Gastrocnemius medialis (tissue), 4 donors: ENCODE measurements around the gene KMT2A. TPM values are rescaled to one million over a fixed set of nuclear protein-coding genes. Genes with fewer than 3 reads are reported as not detected.

Experiments
- ATAC-seq, 2 donors: fragments of 150-250 bp; one replicate each; pipeline ENCODE4 v1.9.1; 2016
- DNase-seq, 2 donors: peaks; one replicate each; pipeline ENCODE4 v3.0.0-alpha.2; 2019
- H3K27ac ChIP-seq, 4 donors: fragments of 200-600 bp; sonication (generic); 1 replicate in 1 of 4; 2 replicates in 3 of 4; pipeline ENCODE4 v1.5.1; 2016 to 2018; ENCODE audit warnings: mild to moderate bottlenecking in 2 of 4, moderate library complexity in 1 of 4
- H3K27me3 ChIP-seq, 3 donors: fragments of 200-600 bp; sonication (generic) in 2 of 3; 1 replicate in 1 of 3; 2 replicates in 2 of 3; pipeline versions ENCODE4 v1.5.1 to v1.6.0; 2016 to 2019; ENCODE audit warnings: mild to moderate bottlenecking in 1 of 3, moderate library complexity in 1 of 3
- H3K36me3 ChIP-seq, 2 donors: fragments of 200-600 bp; sonication (generic) in 1 of 2; one replicate each; pipeline ENCODE4 v1.5.1; 2017 to 2018
- H3K4me1 ChIP-seq, 2 donors: fragments of 200-600 bp; sonication (generic) in 1 of 2; one replicate each; pipeline ENCODE4 v1.5.1; 2016 to 2017; ENCODE audit warnings: mild to moderate bottlenecking in 2 of 2
- H3K4me3 ChIP-seq, 4 donors: fragments of 200-600 bp; sonication (generic) in 3 of 4; 1 replicate in 1 of 4; 2 replicates in 3 of 4; pipeline ENCODE4 v1.5.1; 2016 to 2019; ENCODE audit warnings: mild to moderate bottlenecking in 2 of 4
- H3K9me3 ChIP-seq, 3 donors: fragments of 200-600 bp; sonication (generic) in 2 of 3; 1 replicate in 1 of 3; 2 replicates in 2 of 3; pipeline ENCODE4 v1.5.1; 2016 to 2019
- POLR2A ChIP-seq, 2 donors: fragments of 450-650 bp; IDR thresholded peaks; one replicate each; pipeline ENCODE4 v1.6.1; 2017; ENCODE audit warnings: antibody characterized with exemption in 2 of 2, mild to moderate bottlenecking in 2 of 2, moderate library complexity in 2 of 2
- in situ Hi-C, 4 donors: fragments of 200-750 bp; cut with MboI; loops; one replicate each; pipeline versions ENCODE4 v1.15.0 to v1.8.0; 2017; ENCODE audit warnings: low sequenced_read_pairs in 4 of 4
- intact Hi-C: fragments of 100-400 bp; cut with DNase I; formaldehyde crosslinking; loops from one replicate; pipeline ENCODE4 v1.15.1; 2023; ENCODE audit warnings: low total_unique reads
- total RNA-seq, 4 donors: library from RNA; depleted of rRNA; stranded (reverse); fragments of >200 nt; gene quantifications; one replicate each; pipeline versions ENCODE4 v1.1.0 to v1.2.3, GENCODE V29; 2016
- TF ChIP-seq, protein P1 (sequence below), 5 experiments: fragments of 450-650 bp in 3 of 5; fragments of 200-600 bp in 2 of 5; sonication (generic) in 2 of 5; IDR thresholded peaks in 4 of 5; conservative IDR thresholded peaks in 1 of 5; 1 replicate in 4 of 5; 2 replicates in 1 of 5; pipeline ENCODE4 v1.5.1; 2016 to 2019; ENCODE audit warnings: antibody characterized with exemption in 5 of 5, mild to moderate bottlenecking in 3 of 5, moderate library complexity in 3 of 5

KMT2A gene
- total RNA-seq, 4 donors from 2014 or later = 24.3 to 55.6 (median 27.9) TPM

DNA sequence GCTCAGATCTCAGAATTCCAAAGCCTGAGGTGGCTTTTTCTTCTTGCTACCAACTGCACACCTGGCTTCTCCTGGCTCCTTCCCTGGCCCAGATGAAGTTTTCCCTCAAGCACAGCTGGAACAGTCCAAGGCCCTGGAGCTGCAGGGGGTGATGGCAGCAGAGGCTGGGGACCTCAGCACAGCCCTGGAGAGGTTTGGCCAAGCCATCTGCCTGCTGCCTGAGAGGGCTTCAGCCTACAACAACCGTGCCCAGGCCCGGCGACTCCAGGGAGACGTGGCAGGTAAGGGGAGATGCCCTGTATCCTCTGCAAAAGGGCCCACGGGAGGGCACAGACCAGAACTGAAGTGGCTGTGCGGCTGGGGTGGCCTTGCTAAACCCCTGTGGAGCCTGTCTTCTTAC lies 92.2 kb downstream of the KMT2A start:
- H3K4me1 ChIP-seq = peaks cover 13 to 19% of the 10 kb centered on the region in 2 donors
- intact Hi-C loops (no loop called here), in situ Hi-C loops (no loop called here)
- H3K4me3 ChIP-seq = no peak overlapping the region
- H3K27me3 ChIP-seq = no peaks in the 10 kb centered on the region
- DNase-seq = no peak
- ATAC-seq = no peak
- TF ChIP-seq, protein P1, sequence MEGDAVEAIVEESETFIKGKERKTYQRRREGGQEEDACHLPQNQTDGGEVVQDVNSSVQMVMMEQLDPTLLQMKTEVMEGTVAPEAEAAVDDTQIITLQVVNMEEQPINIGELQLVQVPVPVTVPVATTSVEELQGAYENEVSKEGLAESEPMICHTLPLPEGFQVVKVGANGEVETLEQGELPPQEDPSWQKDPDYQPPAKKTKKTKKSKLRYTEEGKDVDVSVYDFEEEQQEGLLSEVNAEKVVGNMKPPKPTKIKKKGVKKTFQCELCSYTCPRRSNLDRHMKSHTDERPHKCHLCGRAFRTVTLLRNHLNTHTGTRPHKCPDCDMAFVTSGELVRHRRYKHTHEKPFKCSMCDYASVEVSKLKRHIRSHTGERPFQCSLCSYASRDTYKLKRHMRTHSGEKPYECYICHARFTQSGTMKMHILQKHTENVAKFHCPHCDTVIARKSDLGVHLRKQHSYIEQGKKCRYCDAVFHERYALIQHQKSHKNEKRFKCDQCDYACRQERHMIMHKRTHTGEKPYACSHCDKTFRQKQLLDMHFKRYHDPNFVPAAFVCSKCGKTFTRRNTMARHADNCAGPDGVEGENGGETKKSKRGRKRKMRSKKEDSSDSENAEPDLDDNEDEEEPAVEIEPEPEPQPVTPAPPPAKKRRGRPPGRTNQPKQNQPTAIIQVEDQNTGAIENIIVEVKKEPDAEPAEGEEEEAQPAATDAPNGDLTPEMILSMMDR (IDR thresholded peaks at IDR 0.05 in 4 of 5, conservative IDR thresholded peaks at IDR 0.05 in 1 of 5) = no peak
- no peak overlapping the region for H3K27ac ChIP-seq
- H3K36me3 ChIP-seq = peaks cover 0 to 3% of the 10 kb centered on the region in 2 donors
- no peaks in the 10 kb centered on the region for H3K9me3 ChIP-seq

DNA sequence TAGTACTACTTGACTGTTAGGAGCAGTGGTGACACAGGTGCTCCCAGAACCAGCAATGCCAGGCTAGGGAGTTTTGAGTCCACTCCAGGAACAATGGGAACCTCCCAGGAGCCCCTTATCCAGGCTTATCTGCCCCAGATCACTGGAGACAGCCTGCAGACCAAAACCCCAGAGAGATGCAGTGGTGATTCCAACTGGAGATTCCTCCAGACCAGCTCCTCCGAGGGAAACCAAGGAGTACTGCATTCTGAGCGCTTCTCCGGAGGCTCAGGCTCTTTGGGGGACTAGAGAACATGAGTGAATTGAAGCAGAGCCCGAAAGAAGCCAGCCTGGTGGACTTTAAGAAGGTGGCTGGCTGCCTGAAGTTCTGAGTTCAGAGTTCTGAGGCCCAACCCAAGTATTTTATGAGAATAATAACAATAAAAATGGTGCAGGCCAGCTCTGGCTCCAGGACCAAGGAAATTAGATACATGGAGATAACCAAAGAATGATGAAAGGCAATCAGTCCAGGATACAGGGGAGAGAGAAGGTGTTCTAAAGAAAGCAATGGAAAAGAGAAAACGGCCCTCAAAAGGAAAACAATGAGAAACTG lies 93.4 kb downstream of the KMT2A start:
- H3K27me3 ChIP-seq = no peaks in the 10 kb centered on the region
- no peaks in the 10 kb centered on the region for H3K36me3 ChIP-seq
- peak overlapping the region in 3 of 4 donors; percentile 43 to 82 (median 82) for H3K27ac ChIP-seq
- peak overlapping the region in 3 of 4 donors; percentile 60 to 85 (median 77) for H3K4me3 ChIP-seq
- no peaks in the 10 kb centered on the region for H3K9me3 ChIP-seq
- TF ChIP-seq, protein P1 (IDR thresholded peaks at IDR 0.05 in 4 of 5, conservative IDR thresholded peaks at IDR 0.05 in 1 of 5) = no peak
- no peak for TF ChIP-seq POLR2A (IDR thresholded peaks at IDR 0.05)
- intact Hi-C loops = loop anchor here (5.0 kb wide), 1 partner anchor 38 kb away; the partner anchor contains the start of gene IFT46
- H3K4me1 ChIP-seq = peaks cover 13 to 19% of the 10 kb centered on the region in 2 donors
- DNase-seq (no peak), ATAC-seq (no peak)
- in situ Hi-C loops = no loop called here

DNA sequence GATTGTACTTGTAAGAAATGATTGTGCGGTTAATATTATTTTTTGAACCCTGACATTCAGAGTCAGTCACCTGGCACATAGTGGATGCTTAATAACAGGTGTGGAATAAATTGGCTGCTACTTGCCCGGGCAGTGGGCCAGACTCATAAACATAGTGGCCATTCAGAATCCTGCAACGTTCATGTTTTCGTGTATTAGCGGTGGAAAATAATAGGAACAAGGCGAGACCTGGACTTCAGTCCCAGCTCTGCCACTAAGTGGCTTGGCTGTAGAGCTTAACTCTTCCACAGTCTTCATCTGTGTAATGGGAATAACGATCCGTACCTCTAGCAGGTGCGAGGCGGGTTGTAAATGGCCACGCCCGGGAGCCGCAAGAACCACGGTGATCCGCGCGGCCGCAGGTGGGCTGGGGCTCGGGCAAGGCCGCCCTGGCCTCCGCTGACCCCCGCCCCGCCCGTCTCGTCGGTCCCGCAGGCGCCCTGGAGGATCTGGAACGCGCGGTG lies 93.9 kb downstream of the KMT2A start:
- no peaks in the 10 kb centered on the region for H3K27me3 ChIP-seq
- DNase-seq (peak in 1 of 2 donors; percentile 31), ATAC-seq (peak; percentile 19 to 31)
- H3K27ac ChIP-seq = peak overlapping the region; percentile 43 to 82 (median 74)
- no peaks in the 10 kb centered on the region for H3K36me3 ChIP-seq
- peak overlapping the region; percentile 56 to 85 (median 68) for H3K4me3 ChIP-seq
- intact Hi-C loops = loop anchor here (5.0 kb wide), 1 partner anchor 37 kb away; the partner anchor contains the start of gene IFT46
- H3K9me3 ChIP-seq = no peaks in the 10 kb centered on the region
- H3K4me1 ChIP-seq = peaks cover 13 to 19% of the 10 kb centered on the region in 2 donors
- TF ChIP-seq POLR2A (IDR thresholded peaks at IDR 0.05) = no peak
- TF ChIP-seq, protein P1 (IDR thresholded peaks at IDR 0.05 in 4 of 5, conservative IDR thresholded peaks at IDR 0.05 in 1 of 5) = no peak
- in situ Hi-C loops = no loop called here

DNA sequence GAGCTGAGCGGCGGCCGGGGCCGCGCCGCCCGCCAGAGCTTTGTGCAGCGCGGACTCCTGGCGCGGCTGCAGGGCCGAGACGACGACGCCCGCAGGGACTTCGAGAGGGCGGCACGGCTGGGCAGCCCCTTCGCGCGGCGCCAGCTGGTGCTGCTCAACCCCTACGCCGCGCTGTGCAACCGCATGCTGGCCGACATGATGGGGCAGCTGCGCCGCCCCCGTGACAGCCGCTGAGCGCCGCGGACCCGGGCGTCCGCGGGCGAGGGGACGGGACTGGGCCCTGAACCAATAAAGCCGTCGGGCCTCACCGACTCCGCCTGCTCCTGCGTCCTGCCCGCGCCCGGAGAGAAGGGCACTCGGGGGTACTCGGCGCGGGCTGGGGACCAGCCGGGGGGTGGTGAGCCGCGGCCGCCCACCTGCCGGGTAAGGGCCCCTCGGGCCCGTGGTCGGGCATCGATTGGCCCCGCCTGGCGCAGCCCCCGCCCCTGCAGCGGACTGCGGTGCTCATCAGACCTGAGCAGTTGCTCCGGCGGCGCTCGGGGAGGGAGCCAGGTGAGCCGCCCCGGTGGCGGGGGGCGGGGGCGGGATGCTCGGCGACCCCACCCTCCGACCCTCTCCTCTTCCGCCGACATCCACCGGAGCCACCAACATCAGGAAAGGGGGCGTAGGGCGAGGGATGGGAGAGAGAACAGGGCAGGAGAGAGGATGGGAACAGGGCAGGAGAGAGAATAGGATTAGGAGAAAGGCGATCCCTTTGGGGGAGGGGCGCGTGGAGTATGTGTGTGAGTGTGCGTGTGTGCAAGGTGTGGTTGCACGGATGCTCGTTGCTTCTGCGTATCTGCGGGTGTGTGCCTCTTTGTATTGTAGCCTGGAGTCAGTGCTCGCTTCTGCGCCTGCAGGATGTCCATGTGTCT lies 94.6 kb downstream of the KMT2A start, which contains the start of gene TMEM25:
Gene TMEM25 (plus strand): TSS at position 510 of the 914 bp plus-strand sequence. CDS start 610 bp downstream, outside the sequence.
- no peaks in the 10 kb centered on the region for H3K36me3 ChIP-seq
- peaks cover 13 to 19% of the 10 kb centered on the region in 2 donors for H3K4me1 ChIP-seq
- H3K27ac ChIP-seq = peak within 1 kb of the TSS; percentile 43 to 82 (median 74)
- TF ChIP-seq POLR2A (IDR thresholded peaks at IDR 0.05) = peak in 1 of 2 donors; percentile 27
- TF ChIP-seq, protein P1 (IDR thresholded peaks at IDR 0.05 in 4 of 5, conservative IDR thresholded peaks at IDR 0.05 in 1 of 5) = no peak
- in situ Hi-C loops = no loop called here
- H3K4me3 ChIP-seq = peak within 1 kb of the TSS; percentile 56 to 85 (median 68)
- H3K9me3 ChIP-seq = no peaks in the 10 kb centered on the region
- intact Hi-C loops = loop anchor here (5.0 kb wide), 1 partner anchor 36 kb away; the partner anchor contains the start of gene IFT46
- H3K27me3 ChIP-seq = no peaks in the 10 kb centered on the region
- ATAC-seq = peak; percentile 79 to 81
- DNase-seq = peak; percentile 23 to 59
